Amniotic epithelial cell (primary cell): ENCODE measurements around the gene CHST10.
"Not testable (repeated sequence)": the region's sequence is repeated elsewhere in the genome, so short reads cannot be mapped to it uniquely, and the experiment has no call there.

Source experiments
- DNase-seq: peaks from one replicate; pipeline ENCODE4 v3.0.0-alpha.2; 2010; ENCODE audit warnings: low read depth

CHST10 gene

GRCh38 chr2:100416935-100417710 lies at the start of gene CHST10:
CHST10 (minus strand) TSS chr2:100417668; CDS start chr2:100406675, 10,993 bp downstream.
- DNase-seq: peak; percentile 36

- DNase-seq: no peak
These were observed 43.5 kb upstream of the CHST10 start for GRCh38 chr2:100460904-100461530.

GRCh38 chr2:100456357-100456756 lies 38.9 kb upstream of the CHST10 start:
- DNase-seq: not testable (repeated sequence)

- no peak for DNase-seq
These were observed 36.4 kb upstream of the CHST10 start for GRCh38 chr2:100453853-100454252.

- no peak for DNase-seq
These were observed 34.3 kb upstream of the CHST10 start for GRCh38 chr2:100451734-100452133.

GRCh38 chr2:100451092-100451491 lies 33.6 kb upstream of the CHST10 start:
- no peak for DNase-seq

- no peak for DNase-seq
These were observed 29.2 kb upstream of the CHST10 start for GRCh38 chr2:100446696-100447095.

- DNase-seq: no peak
These were observed 20.3 kb upstream of the CHST10 start for GRCh38 chr2:100437751-100438150.

GRCh38 chr2:100429726-100430125 lies 12.3 kb upstream of the CHST10 start:
- no peak for DNase-seq

- DNase-seq: peak; percentile 59
These were observed 10.3 kb upstream of the CHST10 start for GRCh38 chr2:100427627-100428258.

GRCh38 chr2:100427111-100427510 lies 9.6 kb upstream of the CHST10 start:
- no peak for DNase-seq

- DNase-seq: no peak
These were observed 8.9 kb upstream of the CHST10 start for GRCh38 chr2:100426384-100426720.

GRCh38 chr2:100425573-100426383 lies 8.3 kb upstream of the CHST10 start:
- DNase-seq: no peak

- peak; percentile 43 for DNase-seq
These were observed 7.6 kb upstream of the CHST10 start for GRCh38 chr2:100425107-100425506.

GRCh38 chr2:100424277-100424875 lies 6.9 kb upstream of the CHST10 start:
- no peak for DNase-seq

GRCh38 chr2:100423631-100424030 lies 6.2 kb upstream of the CHST10 start:
- no peak for DNase-seq

GRCh38 chr2:100422320-100423055 lies 5.0 kb upstream of the CHST10 start:
- peak; percentile 33 for DNase-seq

- no peak for DNase-seq
These were observed 2.4 kb upstream of the CHST10 start for GRCh38 chr2:100419915-100420314.

GRCh38 chr2:100418406-100418962 lies 1.0 kb upstream of the CHST10 start:
- DNase-seq: no peak

- no peak for DNase-seq
These were observed 250 bp upstream of the CHST10 start for GRCh38 chr2:100417711-100418124.

GRCh38 chr2:100416397-100416934 lies 1.0 kb downstream of the CHST10 start:
- no peak for DNase-seq
